GM19240 (cell line): ENCODE results near the gene NFIX.
A peak's percentile ranks its signal among the peaks of the same experiment; 100 is the strongest.

ENCODE experiments used
- DNase-seq: peaks from one replicate; pipeline ENCODE4 v3.0.0; 2011; ENCODE audit warnings: low spot score; ENCODE audit not compliant: insufficient read length

The NFIX gene

GRCh38 chr19:13102416-13102665 lies 107.1 kb downstream of the NFIX start:
- DNase-seq, result no peak

- no peak for DNase-seq
These were observed 107.6 kb downstream of the NFIX start, which contains the start of gene LYL1 for GRCh38 chr19:13102666-13103580. Gene LYL1 (minus strand): TSS chr19:13102858. CDS start chr19:13101171, 1,687 bp downstream.

GRCh38 chr19:13103581-13104359 lies 108.5 kb downstream of the NFIX start:
- DNase-seq, result no peak

GRCh38 chr19:13104360-13104847 lies 109.1 kb downstream of the NFIX start:
- no peak for DNase-seq

GRCh38 chr19:13104848-13105711 lies 109.8 kb downstream of the NFIX start:
- DNase-seq, result no peak

GRCh38 chr19:13109361-13110098 lies 114.3 kb downstream of the NFIX start:
- no peak for DNase-seq

- no peak for DNase-seq
These were observed 114.9 kb downstream of the NFIX start for GRCh38 chr19:13110099-13110610.

GRCh38 chr19:13112555-13112954 lies 117.3 kb downstream of the NFIX start:
- DNase-seq, result no peak

- no peak for DNase-seq
These were observed 120.6 kb downstream of the NFIX start for GRCh38 chr19:13115936-13116281.

- peak; percentile 96 for DNase-seq
These were observed 121.3 kb downstream of the NFIX start, which contains the start of gene TRMT1 for GRCh38 chr19:13116282-13117175. Gene TRMT1 (minus strand): TSS chr19:13116740. CDS start chr19:13116399, 341 bp downstream.

- no peak for DNase-seq
These were observed 122.0 kb downstream of the NFIX start for GRCh38 chr19:13117176-13117771.

GRCh38 chr19:13117772-13118423 lies 122.6 kb downstream of the NFIX start, which contains the start of gene NACC1:
Gene NACC1 (plus strand): TSS chr19:13118264. CDS start chr19:13135208, 16,944 bp downstream.
- peak; percentile 94 for DNase-seq

GRCh38 chr19:13118424-13119193 lies 123.3 kb downstream of the NFIX start:
- DNase-seq, result no peak

GRCh38 chr19:13119627-13120026 lies 124.4 kb downstream of the NFIX start:
- no peak for DNase-seq

GRCh38 chr19:13120031-13120430 lies 124.8 kb downstream of the NFIX start:
- no peak for DNase-seq

- DNase-seq, result no peak
These were observed 125.5 kb downstream of the NFIX start for GRCh38 chr19:13120817-13121216.

- no peak for DNase-seq
These were observed 126.4 kb downstream of the NFIX start for GRCh38 chr19:13121551-13122274.
